GM18907 (cell line): ENCODE data around the gene MAP2K7.
A peak's percentile ranks its signal among the peaks of the same experiment; 100 is the strongest.

Experiments used
- ATAC-seq: cut with Tn5 transposase; IDR thresholded peaks from one replicate; pipeline ENCODE4 v1.9.1; 2021; ENCODE audit warnings: mild to moderate bottlenecking, moderate library complexity; ENCODE audit not compliant: unreplicated experiment

Gene MAP2K7

GRCh38 chr19:7918615-7919421 is 15.1 kb downstream of the MAP2K7 start:
- ATAC-seq: no peak

GRCh38 chr19:7919610-7920518 is 16.2 kb downstream of the MAP2K7 start, which contains the start of gene SNAPC2:
SNAPC2 (plus strand) TSS chr19:7920338; CDS start chr19:7920367, 29 bp downstream.
- ATAC-seq: peak; percentile 67

- ATAC-seq: peak; percentile 39
These were observed 17.0 kb downstream of the MAP2K7 start for GRCh38 chr19:7920519-7921301.

GRCh38 chr19:7921302-7921966 is 17.8 kb downstream of the MAP2K7 start:
- no peak for ATAC-seq

- ATAC-seq: no peak
These were observed 18.5 kb downstream of the MAP2K7 start for GRCh38 chr19:7921967-7922835.

- ATAC-seq: no peak
These were observed 19.1 kb downstream of the MAP2K7 start for GRCh38 chr19:7922836-7923195.

- ATAC-seq: no peak
These were observed 19.9 kb downstream of the MAP2K7 start for GRCh38 chr19:7923295-7924191.

GRCh38 chr19:7924241-7924640 is 20.6 kb downstream of the MAP2K7 start:
- no peak for ATAC-seq

- ATAC-seq: no peak
These were observed 21.0 kb downstream of the MAP2K7 start for GRCh38 chr19:7924651-7925170.

- no peak for ATAC-seq
These were observed 21.6 kb downstream of the MAP2K7 start for GRCh38 chr19:7925171-7925851.

- no peak for ATAC-seq
These were observed 22.5 kb downstream of the MAP2K7 start, which contains the start of gene CTXN1 for GRCh38 chr19:7926021-7926726. CTXN1 (minus strand) TSS chr19:7926135; CDS start chr19:7925538, 597 bp downstream.

GRCh38 chr19:7926727-7927604 is 23.3 kb downstream of the MAP2K7 start:
- no peak for ATAC-seq

- ATAC-seq: no peak
These were observed 24.1 kb downstream of the MAP2K7 start for GRCh38 chr19:7927605-7928333.

- ATAC-seq: no peak
These were observed 24.6 kb downstream of the MAP2K7 start for GRCh38 chr19:7928334-7928706.
